VCaP (cell line): ENCODE data around the gene APBA2.

Experiments
- H3K27ac ChIP-seq: fragments of 450-650 bp; 2 replicates; pipeline ENCODE4 v1.5.1; 2017
- CTCF ChIP-seq: fragments of 450-650 bp; conservative IDR thresholded peaks from 2 replicates; pipeline ENCODE4 v1.5.1; 2017; ENCODE audit warnings: mild to moderate bottlenecking, moderate library complexity

APBA2 gene

DNA sequence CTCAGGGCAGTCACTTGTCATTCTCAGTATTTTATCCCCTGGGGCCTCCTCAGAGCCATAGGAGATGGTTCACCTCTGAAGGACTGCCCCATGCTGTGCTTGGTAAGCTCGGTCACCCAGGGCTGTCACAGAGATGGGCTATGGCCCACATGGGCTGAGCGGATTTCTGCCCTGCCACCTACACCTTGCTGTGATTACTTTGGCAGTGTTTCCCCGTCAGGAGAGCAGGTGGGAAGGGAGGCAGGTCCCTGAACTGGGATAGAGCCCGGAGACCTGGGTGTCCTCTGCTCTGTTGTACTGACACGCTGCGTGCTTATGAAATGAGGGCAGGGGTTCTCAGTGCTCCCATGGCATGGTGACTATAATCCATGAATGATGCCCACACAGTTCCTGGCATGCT is 48.9 kb downstream of the APBA2 start:
- H3K27ac ChIP-seq, result no peak overlapping the region
- no peak for TF ChIP-seq CTCF

DNA sequence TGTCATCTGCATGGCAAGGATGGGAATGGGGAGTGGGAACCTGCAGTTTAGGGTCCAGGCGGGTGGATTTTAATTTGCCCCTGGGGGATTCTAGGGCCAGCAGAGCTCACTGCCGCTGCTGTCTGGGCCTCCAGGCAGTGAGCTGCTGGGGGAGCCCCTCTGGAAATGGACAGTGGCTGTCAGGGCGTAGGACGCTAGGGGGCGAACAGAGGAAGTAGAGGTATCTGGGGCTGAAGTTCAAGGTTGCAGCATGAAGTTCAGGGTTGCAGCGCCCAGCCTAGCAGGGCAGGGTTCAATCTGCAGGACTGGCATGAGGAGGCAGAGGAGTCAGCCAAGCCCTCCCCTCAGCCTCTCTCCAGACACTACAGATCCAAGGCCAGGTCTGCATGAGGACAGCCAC is 49.5 kb downstream of the APBA2 start:
- no peak overlapping the region for H3K27ac ChIP-seq

GRCh38 chr15:28936081-28936480 is 50.3 kb downstream of the APBA2 start:
- no peak overlapping the region for H3K27ac ChIP-seq
- TF ChIP-seq CTCF, result no peak

More for the DNA sequence above, 49.5 kb downstream of the APBA2 start:
- no peak for TF ChIP-seq CTCF

- H3K27ac ChIP-seq, result no peak overlapping the region
- no peak for TF ChIP-seq CTCF
Measured at GRCh38 chr15:28936481-28936881, 50.7 kb downstream of the APBA2 start.

GRCh38 chr15:28937271-28937670 is 51.5 kb downstream of the APBA2 start:
- TF ChIP-seq CTCF, result no peak
- H3K27ac ChIP-seq, result no peak overlapping the region

GRCh38 chr15:28942046-28942445 is 56.3 kb downstream of the APBA2 start:
- no peak for TF ChIP-seq CTCF
- no peak overlapping the region for H3K27ac ChIP-seq

DNA sequence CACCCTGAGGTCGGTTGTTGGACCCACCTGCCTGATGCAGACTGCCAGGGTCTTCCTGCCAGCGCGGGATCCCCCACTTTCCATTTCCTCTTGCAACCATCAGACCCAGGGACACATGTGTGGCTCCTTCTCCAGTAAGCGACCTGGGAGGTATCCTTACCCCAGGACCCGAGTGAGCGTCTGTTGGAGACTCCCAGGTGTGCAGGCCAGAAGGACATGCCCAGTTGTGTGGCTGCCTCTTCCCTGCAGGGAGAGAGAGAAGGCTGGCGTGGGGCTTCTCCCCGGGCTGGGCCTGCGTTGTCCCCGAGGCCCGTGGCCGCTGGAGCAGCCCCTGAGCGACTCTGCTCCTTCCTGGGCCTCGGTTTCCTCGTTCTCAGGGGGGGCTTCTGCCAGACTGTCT is 56.8 kb downstream of the APBA2 start:
- no peak overlapping the region for H3K27ac ChIP-seq
- no peak for TF ChIP-seq CTCF

DNA sequence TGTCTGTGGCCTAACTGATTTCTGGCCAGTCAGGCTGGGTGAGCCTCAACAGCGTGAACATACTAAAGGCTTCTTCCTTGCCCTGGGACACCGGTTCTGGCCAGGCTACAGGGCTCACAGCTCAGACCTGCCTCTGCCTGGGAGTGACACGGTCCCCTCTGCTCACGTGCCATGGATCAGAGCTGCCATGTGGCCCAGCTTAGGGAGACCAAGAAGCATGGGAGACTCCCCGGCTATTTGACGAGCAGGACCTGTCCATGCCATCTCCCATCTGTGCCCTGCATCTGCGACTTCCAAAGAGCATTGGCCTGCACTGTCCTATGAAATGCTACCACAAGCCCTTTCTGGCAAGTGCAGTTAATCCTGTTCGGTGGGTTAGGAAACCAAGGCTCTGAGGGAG is 57.4 kb downstream of the APBA2 start:
- H3K27ac ChIP-seq, result no peak overlapping the region
- no peak for TF ChIP-seq CTCF
